Measurements from ENCODE around the gene MARCKSL1. TPM values are rescaled to one million over a fixed set of nuclear protein-coding genes. Genes with fewer than 3 reads are reported as not detected.

Gene MARCKSL1
- total RNA-seq, 4 donors from 2014 or later, result 4.4 to 6.1 (median 5.1) TPM

DNA sequence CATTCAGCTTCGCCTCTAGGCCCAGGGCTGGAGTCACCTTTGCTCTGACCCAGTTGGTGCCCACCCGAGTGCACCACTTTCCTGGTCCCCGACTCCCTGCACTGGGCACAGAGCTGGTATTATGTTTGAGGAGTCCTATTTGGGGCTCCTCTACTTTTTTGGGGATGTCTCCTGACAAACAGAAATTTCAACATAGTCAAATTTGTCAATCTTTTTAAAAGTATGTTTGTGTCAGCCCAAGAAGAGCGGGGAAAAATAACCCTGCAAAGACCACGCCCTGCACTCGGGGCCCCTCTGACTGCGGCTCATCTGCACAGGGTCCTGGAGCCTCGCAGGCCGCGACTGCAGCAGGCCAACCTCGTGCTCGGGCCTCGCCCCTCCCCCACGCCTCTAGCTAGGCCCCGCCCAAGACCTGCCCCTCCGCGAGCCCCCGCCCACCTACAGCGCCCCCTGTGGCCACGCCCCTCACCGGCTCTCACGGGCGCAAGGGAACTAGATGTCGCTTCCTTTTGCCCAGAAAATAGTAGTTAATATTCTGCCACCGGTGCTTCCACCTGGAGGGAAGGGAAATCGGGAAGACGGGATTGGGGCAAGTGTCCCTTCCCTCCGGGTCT lies 14.9 kb upstream of the MARCKSL1 start:
- Histone ChIP-seq H3K27me3 (no peaks in the 10 kb centered on the region), H3K9me3 (no peaks in the 10 kb centered on the region), H3K27ac (peak overlapping the region; percentile 81 to 93 (median 90)), H3K4me3 (peak overlapping the region; percentile 58 to 81 (median 71)), H3K36me3 (no peaks in the 10 kb centered on the region), H3K4me1 (peaks cover 16 to 60% (median 34%) of the 10 kb centered on the region in 3 donors)
- 28 to 53% methylated on average over 12 to 24 of the region's 28 CpGs for WGBS, 2 donors
- no peak for DNase-seq
- TF ChIP-seq POLR2A (IDR thresholded peaks at IDR 0.05), result no peak
- TF ChIP-seq, protein P1, sequence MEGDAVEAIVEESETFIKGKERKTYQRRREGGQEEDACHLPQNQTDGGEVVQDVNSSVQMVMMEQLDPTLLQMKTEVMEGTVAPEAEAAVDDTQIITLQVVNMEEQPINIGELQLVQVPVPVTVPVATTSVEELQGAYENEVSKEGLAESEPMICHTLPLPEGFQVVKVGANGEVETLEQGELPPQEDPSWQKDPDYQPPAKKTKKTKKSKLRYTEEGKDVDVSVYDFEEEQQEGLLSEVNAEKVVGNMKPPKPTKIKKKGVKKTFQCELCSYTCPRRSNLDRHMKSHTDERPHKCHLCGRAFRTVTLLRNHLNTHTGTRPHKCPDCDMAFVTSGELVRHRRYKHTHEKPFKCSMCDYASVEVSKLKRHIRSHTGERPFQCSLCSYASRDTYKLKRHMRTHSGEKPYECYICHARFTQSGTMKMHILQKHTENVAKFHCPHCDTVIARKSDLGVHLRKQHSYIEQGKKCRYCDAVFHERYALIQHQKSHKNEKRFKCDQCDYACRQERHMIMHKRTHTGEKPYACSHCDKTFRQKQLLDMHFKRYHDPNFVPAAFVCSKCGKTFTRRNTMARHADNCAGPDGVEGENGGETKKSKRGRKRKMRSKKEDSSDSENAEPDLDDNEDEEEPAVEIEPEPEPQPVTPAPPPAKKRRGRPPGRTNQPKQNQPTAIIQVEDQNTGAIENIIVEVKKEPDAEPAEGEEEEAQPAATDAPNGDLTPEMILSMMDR (IDR thresholded peaks at IDR 0.05), result peak; percentile 51 to 77 (median 63)
- intact Hi-C loops (cut with DNase I), result no loop called here

DNA sequence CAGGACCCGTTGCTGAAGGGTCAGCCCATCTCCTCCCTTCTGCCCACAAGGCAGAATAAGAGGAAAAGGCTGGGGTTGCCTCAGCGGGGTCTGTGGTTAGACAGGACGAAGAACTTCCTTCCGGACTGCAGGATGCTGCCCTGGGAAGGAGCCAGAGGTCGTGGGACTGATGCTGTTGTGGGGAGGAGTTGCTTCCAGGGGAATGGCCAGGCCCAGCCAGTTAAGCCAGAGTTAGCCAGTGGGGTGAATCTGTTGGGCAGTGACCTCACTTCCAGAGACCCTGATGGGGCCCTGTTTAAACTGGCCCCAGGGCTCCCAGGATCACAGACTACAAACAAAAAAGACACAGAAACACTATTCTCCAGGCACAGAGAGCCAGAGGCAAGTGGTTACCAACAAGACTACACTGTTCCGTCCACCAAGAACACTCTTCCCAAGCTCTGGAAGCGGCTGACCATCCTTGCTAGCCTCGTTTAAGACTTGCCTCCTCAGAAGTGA lies 13.2 kb upstream of the MARCKSL1 start:
- TF ChIP-seq, protein P1 (IDR thresholded peaks at IDR 0.05), result no peak
- no peak for TF ChIP-seq POLR2A (IDR thresholded peaks at IDR 0.05)
- intact Hi-C loops (cut with DNase I), result no loop called here
- no peak overlapping the region for H3K4me3 ChIP-seq
- H3K9me3 ChIP-seq, result no peaks in the 10 kb centered on the region
- peak overlapping the region in 3 of 4 donors; percentile 16 to 58 (median 39) for H3K27ac ChIP-seq
- peaks cover 16 to 66% (median 34%) of the 10 kb centered on the region in 3 donors for H3K4me1 ChIP-seq
- DNase-seq, result no peak
- H3K27me3 ChIP-seq, result no peaks in the 10 kb centered on the region
- no peaks in the 10 kb centered on the region for H3K36me3 ChIP-seq
- 51 to 54% methylated on average over 4 to 5 of the region's 8 CpGs for WGBS, 2 donors

DNA sequence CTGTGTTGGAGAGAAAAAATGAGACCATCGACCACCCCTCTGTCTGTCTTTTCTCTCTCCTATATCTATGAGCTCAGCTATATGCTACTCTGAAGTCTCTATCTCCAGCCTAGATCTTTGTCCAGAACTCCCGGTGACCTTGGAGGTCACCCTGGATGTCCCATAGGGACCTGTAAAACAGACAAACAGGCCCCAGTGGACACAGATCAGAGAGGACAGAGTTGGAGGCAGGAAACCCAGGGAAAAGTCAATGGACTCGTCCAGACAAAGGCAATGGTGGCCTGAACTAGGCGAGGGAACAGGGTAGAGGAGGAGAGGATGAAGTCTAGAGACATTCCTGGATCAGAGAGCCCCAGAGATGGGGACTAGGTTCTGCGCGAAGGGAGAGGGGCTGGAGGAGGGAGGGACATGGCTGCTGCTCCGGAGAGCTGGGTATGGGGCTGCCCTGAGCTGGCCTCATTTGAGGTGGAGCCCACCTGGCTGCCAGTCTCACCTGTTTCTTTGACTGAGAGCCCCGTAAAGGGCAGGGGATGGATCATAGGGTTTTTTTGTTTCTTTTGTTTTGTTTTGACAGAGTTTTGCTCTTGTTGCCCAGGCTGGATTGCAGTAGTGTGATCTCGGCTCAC lies 10.6 kb upstream of the MARCKSL1 start:
- H3K4me3 ChIP-seq, result no peak overlapping the region
- intact Hi-C loops (cut with DNase I), result no loop called here
- H3K36me3 ChIP-seq, result no peaks in the 10 kb centered on the region
- H3K4me1 ChIP-seq, result peaks cover under 1 to 48% (median 17%) of the 10 kb centered on the region in 3 donors
- 70 to 77% methylated on average over 9 of the region's 9 CpGs for WGBS, 2 donors
- DNase-seq, result no peak
- TF ChIP-seq, protein P1 (IDR thresholded peaks at IDR 0.05), result no peak
- TF ChIP-seq POLR2A (IDR thresholded peaks at IDR 0.05), result no peak
- no peaks in the 10 kb centered on the region for H3K27me3 ChIP-seq
- no peak overlapping the region for H3K27ac ChIP-seq
- no peaks in the 10 kb centered on the region for H3K9me3 ChIP-seq

DNA sequence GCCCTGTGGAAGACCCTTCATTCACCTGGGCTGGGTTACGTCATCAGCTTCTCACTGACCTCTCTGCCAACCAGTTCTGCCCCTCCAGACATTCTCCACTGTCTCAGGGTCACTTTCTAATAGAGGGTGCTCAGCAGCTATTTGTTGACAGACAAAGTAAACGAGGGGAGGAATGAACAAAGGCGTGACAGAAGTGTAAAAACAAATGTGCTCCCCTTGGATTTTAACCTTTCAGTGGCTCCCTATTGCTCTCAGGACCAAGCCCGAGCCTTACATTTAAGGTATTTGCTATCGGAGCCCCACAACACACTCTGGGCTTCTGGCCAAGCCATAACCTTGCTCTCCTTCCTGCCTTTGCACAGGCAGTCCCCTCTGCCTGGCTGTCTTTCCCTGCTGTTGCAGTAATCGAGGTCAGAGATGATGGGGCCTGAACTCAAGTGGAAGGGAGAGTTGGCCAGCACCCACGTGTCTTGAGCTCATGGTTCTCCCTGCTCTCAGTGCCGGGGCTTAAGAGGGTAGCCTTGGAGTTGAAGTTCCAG lies 9.3 kb upstream of the MARCKSL1 start:
- TF ChIP-seq POLR2A (IDR thresholded peaks at IDR 0.05), result no peak
- TF ChIP-seq, protein P1 (IDR thresholded peaks at IDR 0.05), result no peak
- no peaks in the 10 kb centered on the region for H3K27me3 ChIP-seq
- intact Hi-C loops (cut with DNase I), result no loop called here
- H3K9me3 ChIP-seq, result no peaks in the 10 kb centered on the region
- H3K27ac ChIP-seq, result no peak overlapping the region
- no peak for DNase-seq
- H3K4me1 ChIP-seq, result peaks cover 0 to 39% (median 15%) of the 10 kb centered on the region in 3 donors
- H3K36me3 ChIP-seq, result no peaks in the 10 kb centered on the region
- no peak overlapping the region for H3K4me3 ChIP-seq
- WGBS, 2 donors, result 47 to 59% methylated on average over 5 to 7 of the region's 8 CpGs

DNA sequence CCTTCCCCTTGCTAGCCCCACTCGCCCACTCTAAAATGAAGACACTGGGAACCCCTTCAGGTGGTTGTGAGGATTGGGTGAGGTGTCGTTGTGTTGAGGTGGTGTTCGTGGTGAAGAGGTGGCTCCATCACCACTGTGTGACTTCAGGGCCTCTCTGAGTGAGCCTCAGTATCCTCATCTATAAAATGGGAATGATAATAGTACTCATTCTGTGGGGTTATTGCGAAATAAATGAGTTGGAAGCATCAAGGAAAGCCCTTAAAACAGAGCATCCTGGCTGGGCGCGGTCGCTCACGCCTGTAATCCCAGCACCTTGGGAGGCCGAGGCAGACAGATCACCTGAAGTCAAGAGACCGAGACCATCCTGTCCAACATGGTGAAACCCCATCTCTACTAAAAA lies 6.7 kb upstream of the MARCKSL1 start:
- Histone ChIP-seq H3K27ac (no peak overlapping the region), H3K4me1 (peaks cover 0 to 27% (median 15%) of the 10 kb centered on the region in 3 donors), H3K4me3 (no peak overlapping the region), H3K36me3 (no peaks in the 10 kb centered on the region), H3K9me3 (no peaks in the 10 kb centered on the region), H3K27me3 (no peaks in the 10 kb centered on the region)
- DNase-seq, result no peak
- TF ChIP-seq, protein P1 (IDR thresholded peaks at IDR 0.05), result no peak
- no peak for TF ChIP-seq POLR2A (IDR thresholded peaks at IDR 0.05)
- intact Hi-C loops (cut with DNase I), result no loop called here
- 84 to 90% methylated on average over 8 to 9 of the region's 10 CpGs for WGBS, 2 donors

Measured in esophagus squamous epithelium (tissue), 5 donors.